ENCODE measurements around the gene PLEKHG3. TPM values are rescaled to one million over a fixed set of nuclear protein-coding genes. Genes with fewer than 3 reads are reported as not detected.

Gene PLEKHG3
- polyA plus RNA-seq, 3 donors = 6.3 to 21.6 (median 13.0) TPM

DNA sequence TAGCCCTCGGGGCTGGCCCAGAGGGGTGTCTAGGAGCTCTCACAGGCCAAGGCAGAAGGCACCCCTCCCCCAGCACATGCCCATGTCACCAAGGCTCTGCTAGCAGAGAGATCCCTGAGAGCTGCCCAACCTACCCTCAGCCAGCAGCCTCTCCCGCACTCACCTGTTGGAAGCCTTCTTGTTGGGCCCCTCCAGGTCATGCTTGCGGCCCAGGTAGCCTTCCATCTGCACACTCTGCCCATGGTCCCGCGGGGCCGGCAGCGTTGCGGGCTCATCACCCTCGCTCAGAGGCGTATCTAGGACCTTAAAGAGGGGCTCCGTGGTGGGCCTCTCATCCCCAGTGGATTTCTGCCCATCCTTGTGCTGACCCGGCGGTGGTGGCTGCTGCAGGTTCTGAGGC, 49.1 kb downstream of the PLEKHG3 start:
- peaks cover 0 to 9% (median 0%) of the 10 kb centered on the region in 7 donors for H3K9me3 Mint-ChIP-seq
- peaks cover 2% of the 10 kb centered on the region for H3K4me1 Mint-ChIP-seq
- no peak for DNase-seq

GRCh38 chr14:64753999-64754398, 49.8 kb downstream of the PLEKHG3 start:
- H3K9me3 ChIP-seq (replicated peaks in 1 of 2; ENCODE audit: control insufficient read depth in 1 of 2, insufficient read depth in 1 of 2, low read length in 2 of 2) = peaks cover 0 to 3% of the 10 kb centered on the region in 2 donors
- no peak overlapping the region for H3K4me2 ChIP-seq (replicated peaks; ENCODE audit: extremely low read depth, low read length, poor library complexity, severe bottlenecking)
- H3K9ac ChIP-seq (ENCODE audit: insufficient read depth, low read length, poor library complexity, severe bottlenecking) = no peak overlapping the region
- TF ChIP-seq CTCF (IDR thresholded peaks at IDR 0.05) = no peak
- Mint-ChIP-seq H3K27me3 (ENCODE audit: low read depth in 3 of 3) (peaks cover 5 to 10% (median 9%) of the 10 kb centered on the region in 3 donors), H3K27ac (no peak overlapping the region), H3K36me3 (peaks cover 0 to 4% of the 10 kb centered on the region in 2 donors), H3K9me3 (peaks cover 0 to 9% (median 0%) of the 10 kb centered on the region in 7 donors), H3K4me1 (peaks cover 2% of the 10 kb centered on the region), H3K4me3 (no peak overlapping the region)
- no peaks in the 10 kb centered on the region for H3K36me3 ChIP-seq (replicated peaks in 1 of 2; ENCODE audit: control insufficient read depth in 1 of 2, insufficient read depth in 2 of 2, low read length in 2 of 2)
- intact Hi-C loops (cut with micrococcal nuclease) = no loop called here
- H3K79me2 ChIP-seq (ENCODE audit: insufficient read depth, low read length) = no peaks in the 10 kb centered on the region
- H2AFZ ChIP-seq (ENCODE audit: insufficient read depth, low read depth, low read length, poor library complexity, severe bottlenecking) = no peak overlapping the region
- H4K20me1 ChIP-seq (ENCODE audit: insufficient read depth, low read length) = no peaks in the 10 kb centered on the region
- 100% methylated on average over 2 of the region's 4 CpGs for WGBS (ENCODE audit: insufficient coverage)
- no peak for DNase-seq
- no peak overlapping the region for H3K27ac ChIP-seq (ENCODE audit: low read depth in 1 of 2, low read length in 2 of 2)
- H3K27me3 ChIP-seq (ENCODE audit: control insufficient read depth in 2 of 2, insufficient read depth in 2 of 2, low read length in 2 of 2) = no peaks in the 10 kb centered on the region
- H3K4me3 ChIP-seq (replicated peaks in 1 of 3; ENCODE audit: low read depth in 2 of 3, low read length in 3 of 3) = no peak overlapping the region
- H3K4me1 ChIP-seq (ENCODE audit: control insufficient read depth in 1 of 2, insufficient read depth in 2 of 2, low read length in 2 of 2) = no peaks in the 10 kb centered on the region

More for the DNA sequence above, 49.1 kb downstream of the PLEKHG3 start:
- H3K9me3 ChIP-seq (replicated peaks in 1 of 2; ENCODE audit: control insufficient read depth in 1 of 2, insufficient read depth in 1 of 2, low read length in 2 of 2) = peaks cover 0 to 3% of the 10 kb centered on the region in 2 donors
- Mint-ChIP-seq H3K36me3 (peaks cover 0 to 7% of the 10 kb centered on the region in 2 donors), H3K4me3 (no peak overlapping the region), H3K27me3 (ENCODE audit: low read depth in 3 of 3) (peaks cover 5 to 9% (median 8%) of the 10 kb centered on the region in 3 donors), H3K27ac (no peak overlapping the region)
- H3K4me1 ChIP-seq (ENCODE audit: control insufficient read depth in 1 of 2, insufficient read depth in 2 of 2, low read length in 2 of 2) = no peaks in the 10 kb centered on the region
- no peaks in the 10 kb centered on the region for H3K79me2 ChIP-seq (ENCODE audit: insufficient read depth, low read length)
- H3K4me2 ChIP-seq (replicated peaks; ENCODE audit: extremely low read depth, low read length, poor library complexity, severe bottlenecking) = no peak overlapping the region
- TF ChIP-seq CTCF (IDR thresholded peaks at IDR 0.05) = no peak
- no peaks in the 10 kb centered on the region for H3K36me3 ChIP-seq (replicated peaks in 1 of 2; ENCODE audit: control insufficient read depth in 1 of 2, insufficient read depth in 2 of 2, low read length in 2 of 2)
- no peaks in the 10 kb centered on the region for H4K20me1 ChIP-seq (ENCODE audit: insufficient read depth, low read length)
- no peak overlapping the region for H3K27ac ChIP-seq (ENCODE audit: low read depth in 1 of 2, low read length in 2 of 2)
- no peak overlapping the region for H3K4me3 ChIP-seq (replicated peaks in 1 of 3; ENCODE audit: low read depth in 2 of 3, low read length in 3 of 3)
- 97% methylated on average over 12 of the region's 13 CpGs for WGBS (ENCODE audit: insufficient coverage)
- intact Hi-C loops (cut with micrococcal nuclease) = no loop called here
- no peaks in the 10 kb centered on the region for H3K27me3 ChIP-seq (ENCODE audit: control insufficient read depth in 2 of 2, insufficient read depth in 2 of 2, low read length in 2 of 2)
- no peak overlapping the region for H3K9ac ChIP-seq (ENCODE audit: insufficient read depth, low read length, poor library complexity, severe bottlenecking)
- H2AFZ ChIP-seq (ENCODE audit: insufficient read depth, low read depth, low read length, poor library complexity, severe bottlenecking) = no peak overlapping the region

Data from CD14-positive monocyte (primary cell).